Forelimb muscle (tissue), 1 donor: ENCODE data around the gene HIP1. TPM values are rescaled to one million over a fixed set of nuclear protein-coding genes. Genes with fewer than 3 reads are reported as not detected.
A peak's percentile ranks its signal among the peaks of the same experiment; 100 is the strongest.
"Not testable (repeated sequence)": the region's sequence is repeated elsewhere in the genome, so short reads cannot be mapped to it uniquely, and the experiment has no call there.

Source experiments
- DNase-seq: peaks from one replicate; pipeline ENCODE4 v3.0.0-alpha.2; 2013; ENCODE audit warnings: low read depth
- polyA plus RNA-seq: library from polyadenylated mRNA; unstranded; fragments of 120-200 nt; gene quantifications from one replicate; pipeline ENCODE4 v1.2.1, GENCODE V29; 2013; ENCODE audit not compliant: insufficient read length

Gene HIP1
- polyA plus RNA-seq, 1 donor, result 21.9 TPM

- DNase-seq, result peak; percentile 13
Observed at GRCh38 chr7:75739796-75740672, 1.3 kb upstream of the HIP1 start.

GRCh38 chr7:75738975-75739795 lies 444 bp upstream of the HIP1 start:
- DNase-seq, result peak; percentile 86

- no peak for DNase-seq
Observed at GRCh38 chr7:75737856-75738603, 711 bp downstream of the HIP1 start.

GRCh38 chr7:75735581-75736350 lies 3.0 kb downstream of the HIP1 start:
- DNase-seq, result no peak

- DNase-seq, result no peak
Observed at GRCh38 chr7:75734586-75735458, 3.9 kb downstream of the HIP1 start.

GRCh38 chr7:75732764-75733630 lies 5.7 kb downstream of the HIP1 start:
- no peak for DNase-seq

- no peak for DNase-seq
Observed at GRCh38 chr7:75732016-75732521, 6.7 kb downstream of the HIP1 start.

- DNase-seq, result no peak
Observed at GRCh38 chr7:75729851-75730274, 8.9 kb downstream of the HIP1 start.

GRCh38 chr7:75727881-75728593 lies 10.7 kb downstream of the HIP1 start:
- no peak for DNase-seq

GRCh38 chr7:75727351-75727750 lies 11.4 kb downstream of the HIP1 start:
- not testable (repeated sequence) for DNase-seq

GRCh38 chr7:75725306-75725705 lies 13.4 kb downstream of the HIP1 start:
- no peak for DNase-seq

- DNase-seq, result no peak
Observed at GRCh38 chr7:75723444-75723843, 15.3 kb downstream of the HIP1 start.

GRCh38 chr7:75722373-75722772 lies 16.4 kb downstream of the HIP1 start:
- no peak for DNase-seq

GRCh38 chr7:75721922-75722321 lies 16.8 kb downstream of the HIP1 start:
- not testable (repeated sequence) for DNase-seq

GRCh38 chr7:75721426-75721825 lies 17.3 kb downstream of the HIP1 start:
- DNase-seq, result no peak

GRCh38 chr7:75719626-75720025 lies 19.1 kb downstream of the HIP1 start:
- DNase-seq, result no peak

- no peak for DNase-seq
Observed at GRCh38 chr7:75718390-75719031, 20.2 kb downstream of the HIP1 start.

GRCh38 chr7:75717746-75718145 lies 21.0 kb downstream of the HIP1 start:
- not testable (repeated sequence) for DNase-seq
